HepG2 (cell line): Measurements from ENCODE around the gene HBEGF. TPM values are rescaled to one million over a fixed set of nuclear protein-coding genes. Genes with fewer than 3 reads are reported as not detected.

ENCODE experiments used
- CBX5 ChIP-seq: sonication (generic); formaldehyde crosslinking; IDR thresholded peaks from 2 replicates; pipeline ENCODE4 v1.4.0; 2020; ENCODE audit warnings: missing genetic modification reagents, borderline replicate concordance
- E2F1 ChIP-seq: sonication (generic); formaldehyde crosslinking; IDR thresholded peaks from 2 replicates; pipeline ENCODE4 v1.5.0; 2020; ENCODE audit warnings: missing genetic modification reagents
- GATA4 ChIP-seq: sonication (generic); IDR thresholded peaks from 2 replicates; pipeline ENCODE4 v1.6.1; 2016; ENCODE audit warnings: antibody characterized with exemption, low read depth, borderline replicate concordance
- GPBP1L1 ChIP-seq: sonication (generic); formaldehyde crosslinking; IDR thresholded peaks from 2 replicates; pipeline ENCODE4 v1.5.0; 2020; ENCODE audit warnings: mild to moderate bottlenecking, missing genetic modification reagents
- GTF2F1 ChIP-seq: fragments of 150-350 bp; IDR thresholded peaks from 2 replicates; pipeline ENCODE4 v1.6.1; 2014; ENCODE audit warnings: low read length
- HMGA1 ChIP-seq: sonication (generic); formaldehyde crosslinking; conservative IDR thresholded peaks from 2 replicates; pipeline ENCODE4 v1.4.0; 2020; ENCODE audit warnings: missing genetic modification reagents
- HNRNPL ChIP-seq: fragments of 200-400 bp; formaldehyde crosslinking; IDR thresholded peaks from 2 replicates; pipeline ENCODE4 v1.6.1; 2017; ENCODE audit warnings: mild to moderate bottlenecking, low read depth, low read length
- IKZF5 ChIP-seq: IDR thresholded peaks from 2 replicates; pipeline ENCODE4 v1.6.1; 2018; ENCODE audit warnings: missing genetic modification reagents, mild to moderate bottlenecking, missing compliant biosample characterization
- KDM3A ChIP-seq: IDR thresholded peaks from 2 replicates; pipeline ENCODE4 v1.6.1; 2018; ENCODE audit warnings: low read depth, missing compliant biosample characterization
- KLF11 ChIP-seq: IDR thresholded peaks from 2 replicates; pipeline ENCODE4 v1.6.1; 2016; ENCODE audit warnings: missing compliant biosample characterization
- LCORL ChIP-seq, 2 experiments: fragments of 450-650 bp in 1 of 2; sonication (generic) in 1 of 2; formaldehyde crosslinking in 1 of 2; IDR thresholded peaks; 2 replicates each; pipeline versions ENCODE4 v1.5.0 to v1.6.1; 2017 to 2020; ENCODE audit warnings: antibody characterized with exemption in 1 of 2, missing genetic modification reagents in 1 of 2
- NFE2 ChIP-seq: sonication (generic); formaldehyde crosslinking; IDR thresholded peaks from 2 replicates; pipeline ENCODE4 v1.4.0; 2020; ENCODE audit warnings: missing genetic modification reagents
- NR1H2 ChIP-seq: sonication (generic); formaldehyde crosslinking; IDR thresholded peaks from 2 replicates; pipeline ENCODE4 v1.8.1; 2022; ENCODE audit warnings: low read depth, missing genetic modification reagents, borderline replicate concordance
- ONECUT2 ChIP-seq: sonication (generic); formaldehyde crosslinking; IDR thresholded peaks from 2 replicates; pipeline ENCODE4 v1.4.0; 2020; ENCODE audit warnings: missing genetic modification reagents
- PRMT3 ChIP-seq: sonication (generic); formaldehyde crosslinking; IDR thresholded peaks from 2 replicates; pipeline ENCODE4 v1.8.1; 2022; ENCODE audit warnings: low read depth, mild to moderate bottlenecking, moderate library complexity, missing genetic modification reagents, borderline replicate concordance
- RELA ChIP-seq: sonication (generic); formaldehyde crosslinking; IDR thresholded peaks from 2 replicates; pipeline ENCODE4 v1.4.0; 2020; ENCODE audit warnings: missing genetic modification reagents
- SOX6 ChIP-seq, 2 experiments: fragments of 450-650 bp in 1 of 2; sonication (generic) in 1 of 2; formaldehyde crosslinking in 1 of 2; IDR thresholded peaks; 2 replicates each; pipeline versions ENCODE4 v1.4.0 to v1.6.1; 2017 to 2020; ENCODE audit warnings: antibody characterized with exemption in 1 of 2, mild to moderate bottlenecking in 1 of 2, missing genetic modification reagents in 1 of 2
- TAF15 ChIP-seq: fragments of 200-400 bp; formaldehyde crosslinking; IDR thresholded peaks from one replicate; pipeline ENCODE4 v1.6.1; 2018; ENCODE audit warnings: mild to moderate bottlenecking, low read depth, low read length; ENCODE audit not compliant: poor library complexity, severe bottlenecking
- ZBTB42 ChIP-seq: sonication (generic); formaldehyde crosslinking; IDR thresholded peaks from 2 replicates; pipeline ENCODE4 v1.5.0; 2020; ENCODE audit warnings: mild to moderate bottlenecking, missing genetic modification reagents
- ZFAT ChIP-seq: sonication (generic); formaldehyde crosslinking; conservative IDR thresholded peaks from 2 replicates; pipeline ENCODE4 v1.8.1; 2023; ENCODE audit warnings: missing genetic modification reagents, inconsistent platforms
- ZNF235 ChIP-seq: sonication (generic); formaldehyde crosslinking; IDR thresholded peaks from 2 replicates; pipeline ENCODE4 v1.8.1; 2023; ENCODE audit warnings: mild to moderate bottlenecking, missing genetic modification reagents, borderline replicate concordance
- ZNF282 ChIP-seq: fragments of 450-650 bp; IDR thresholded peaks from 2 replicates; pipeline ENCODE4 v1.6.1; 2018; ENCODE audit not compliant: partially characterized antibody
- ZNF512 ChIP-seq: sonication (generic); formaldehyde crosslinking; IDR thresholded peaks from 2 replicates; pipeline ENCODE4 v1.4.0; 2020; ENCODE audit warnings: mild to moderate bottlenecking, missing genetic modification reagents
- ZNF552 ChIP-seq: sonication (generic); formaldehyde crosslinking; IDR thresholded peaks from 2 replicates; pipeline ENCODE4 v1.9.0; 2022; ENCODE audit warnings: missing genetic modification reagents, mild to moderate bottlenecking, borderline replicate concordance
- ZNF788 ChIP-seq: sonication (generic); formaldehyde crosslinking; IDR thresholded peaks from 2 replicates; pipeline ENCODE4 v1.5.0; 2020; ENCODE audit warnings: mild to moderate bottlenecking, missing genetic modification reagents, borderline replicate concordance
- polyA plus RNA-seq, 8 experiments: library from polyadenylated mRNA; depleted of rRNA in 3 of 8; stranded (reverse) in 7 of 8; unstranded in 1 of 8; fragments of >200 nt; fragmentation: Illumina TruSeq in 4 of 8; extraction: Trizol in 4 of 8; gene quantifications; 2 replicates each; pipeline versions ENCODE4 v1.2.1 to v1.2.3, GENCODE V29; 2011 to 2016; ENCODE audit warnings: low read depth in 4 of 8, missing spikeins in 1 of 8, mixed read lengths in 1 of 8; ENCODE audit not compliant: insufficient read depth in 1 of 8
- total RNA-seq, 5 experiments: library from RNA; depleted of rRNA; stranded (reverse); fragments of >200 nt; fragmentation: Illumina TruSeq; extraction: Trizol; gene quantifications; 2 replicates each; pipeline ENCODE4 v1.2.3, GENCODE V29; 2016; ENCODE audit warnings: low read depth in 1 of 5

HBEGF gene
- total and polyA plus RNA-seq, 2 of the 13 experiments (the other 11 are each of a cell fraction or from before 2014, with no cell fraction given) = 1.7 to 5.0 TPM

GRCh38 chr5:140345919-140346347 lies 470 bp downstream of the HBEGF start (continued):
- TF ChIP-seq ZNF512 (CRISPR knock-in tag) (no peak), ZBTB42 (no peak), IKZF5 (CRISPR knock-in tag) (no peak), GTF2F1 (no peak), KDM3A (no peak; the same call in 1 of the 2 replicates), ZFAT (CRISPR knock-in tag) (no peak), NFE2 (CRISPR knock-in tag) (no peak), HMGA1 (CRISPR knock-in tag) (no peak), ZNF552 (no peak), LCORL (IDR thresholded peaks at IDR 0.05) (no peak), LCORL (CRISPR knock-in tag; IDR thresholded peaks at IDR 0.05) (peak; percentile 59), E2F1 (CRISPR knock-in tag) (no peak), TAF15 (no peak), ONECUT2 (CRISPR knock-in tag) (no peak), NR1H2 (CRISPR knock-in tag) (no peak), ZNF235 (CRISPR knock-in tag) (0 out of 2 replicates have a peak, but pooled peaks have one; percentile 29), CBX5 (peak; percentile 17; the same call in 1 of the 2 replicates), RELA (CRISPR knock-in tag) (0 out of 2 replicates have a peak, but pooled peaks have one; percentile 21), HNRNPL (no peak; the same call in 1 of the 2 replicates), SOX6 (IDR thresholded peaks at IDR 0.05) (no peak), SOX6 (CRISPR knock-in tag; IDR thresholded peaks at IDR 0.05) (no peak), GATA4 (no peak), ZNF282 (no peak), PRMT3 (CRISPR knock-in tag) (no peak), KLF11 (CRISPR knock-in tag) (0 out of 2 replicates have a peak, but pooled peaks have one; percentile 40), ZNF788 (CRISPR knock-in tag) (no peak), GPBP1L1 (CRISPR knock-in tag) (no peak)
